Ectodermal cell (in vitro differentiated cells): ENCODE measurements around the gene RBMS1.

ENCODE experiments used
- H3K27ac ChIP-seq: 2 replicates; pipeline ENCODE4 v1.7.0; 2013; ENCODE audit warnings: mild to moderate bottlenecking, low read depth, low read length; ENCODE audit not compliant: insufficient read depth, poor library complexity, severe bottlenecking
- H3K27me3 ChIP-seq: 2 replicates; pipeline ENCODE4 v1.7.0; 2013; ENCODE audit warnings: mild to moderate bottlenecking, low read length; ENCODE audit not compliant: insufficient read depth, control insufficient read depth, poor library complexity, severe bottlenecking
- H3K36me3 ChIP-seq: one replicate; pipeline ENCODE4 v1.7.0; 2013; ENCODE audit warnings: low read length; ENCODE audit not compliant: control insufficient read depth, insufficient read depth
- H3K4me1 ChIP-seq: one replicate; pipeline ENCODE4 v1.7.0; 2013; ENCODE audit warnings: low read length; ENCODE audit not compliant: control insufficient read depth, insufficient read depth
- H3K4me3 ChIP-seq: 2 replicates; pipeline ENCODE4 v1.7.0; 2013; ENCODE audit warnings: low read depth, low read length, control low read depth; ENCODE audit not compliant: insufficient read depth
- H3K9me3 ChIP-seq: 2 replicates; pipeline ENCODE4 v1.7.0; 2013; ENCODE audit warnings: mild to moderate bottlenecking, low read length, moderate library complexity; ENCODE audit not compliant: control insufficient read depth
- WGBS, 2 experiments: methylation state at CpG; one replicate each; pipeline ENCODE4 v1.1.7; 2013; ENCODE audit warnings: missing lambda C conversion rate in 2 of 2; 5-methylcytosine and 5-hydroxymethylcytosine counted together

Gene RBMS1

GRCh38 chr2:160301420-160301819, 192.2 kb downstream of the RBMS1 start:
- 94 to 98% methylated on average over 2 of the region's 2 CpGs for WGBS, 2 experiments
- no peak overlapping the region for H3K27ac ChIP-seq
- H3K9me3 ChIP-seq, result no peaks in the 10 kb centered on the region
- no peaks in the 10 kb centered on the region for H3K36me3 ChIP-seq
- H3K4me1 ChIP-seq, result no peaks in the 10 kb centered on the region
- H3K4me3 ChIP-seq, result no peak overlapping the region
- no peaks in the 10 kb centered on the region for H3K27me3 ChIP-seq

GRCh38 chr2:160300203-160300602, 193.4 kb downstream of the RBMS1 start:
- Histone ChIP-seq H3K36me3 (no peaks in the 10 kb centered on the region), H3K4me3 (no peak overlapping the region), H3K4me1 (no peaks in the 10 kb centered on the region), H3K9me3 (no peaks in the 10 kb centered on the region), H3K27ac (no peak overlapping the region), H3K27me3 (no peaks in the 10 kb centered on the region)
- WGBS, 2 experiments, result 92 to 95% methylated on average over 1 of the region's 1 CpG

GRCh38 chr2:160299540-160299939, 194.1 kb downstream of the RBMS1 start:
- WGBS, 2 experiments, result 95 to 96% methylated on average over 3 of the region's 3 CpGs
- no peaks in the 10 kb centered on the region for H3K27me3 ChIP-seq
- H3K27ac ChIP-seq, result no peak overlapping the region
- H3K9me3 ChIP-seq, result no peaks in the 10 kb centered on the region
- no peaks in the 10 kb centered on the region for H3K36me3 ChIP-seq
- H3K4me3 ChIP-seq, result no peak overlapping the region
- no peaks in the 10 kb centered on the region for H3K4me1 ChIP-seq

- H3K36me3 ChIP-seq, result no peaks in the 10 kb centered on the region
Measured at GRCh38 chr2:160298960-160299359, 194.6 kb downstream of the RBMS1 start.

GRCh38 chr2:160295519-160296207, 197.9 kb downstream of the RBMS1 start:
- WGBS, 2 experiments, result 87 to 89% methylated on average over 7 of the region's 7 CpGs
- H3K36me3 ChIP-seq, result no peaks in the 10 kb centered on the region
- H3K27ac ChIP-seq, result no peak overlapping the region

More at GRCh38 chr2:160298960-160299359, 194.6 kb downstream of the RBMS1 start:
- no peak overlapping the region for H3K4me3 ChIP-seq
- no peaks in the 10 kb centered on the region for H3K9me3 ChIP-seq
- H3K27me3 ChIP-seq, result no peaks in the 10 kb centered on the region
- H3K27ac ChIP-seq, result no peak overlapping the region
- 100% methylated on average over 1 of the region's 1 CpG; no CpG with 5 or more reads in 1 of the 2 experiments for WGBS, 2 experiments
- no peaks in the 10 kb centered on the region for H3K4me1 ChIP-seq

GRCh38 chr2:160294889-160295288, 198.7 kb downstream of the RBMS1 start:
- no peaks in the 10 kb centered on the region for H3K4me1 ChIP-seq
- H3K36me3 ChIP-seq, result no peaks in the 10 kb centered on the region
- no peaks in the 10 kb centered on the region for H3K27me3 ChIP-seq
- H3K9me3 ChIP-seq, result no peaks in the 10 kb centered on the region
- H3K27ac ChIP-seq, result no peak overlapping the region
- H3K4me3 ChIP-seq, result no peak overlapping the region

More at GRCh38 chr2:160295519-160296207, 197.9 kb downstream of the RBMS1 start:
- Histone ChIP-seq H3K4me3 (no peak overlapping the region), H3K4me1 (no peaks in the 10 kb centered on the region), H3K27me3 (no peaks in the 10 kb centered on the region), H3K9me3 (no peaks in the 10 kb centered on the region)

- Histone ChIP-seq H3K9me3 (no peaks in the 10 kb centered on the region), H3K4me1 (no peaks in the 10 kb centered on the region), H3K27me3 (no peaks in the 10 kb centered on the region), H3K4me3 (no peak overlapping the region), H3K36me3 (no peaks in the 10 kb centered on the region), H3K27ac (no peak overlapping the region)
- 96 to 98% methylated on average over 5 of the region's 5 CpGs for WGBS, 2 experiments
Measured at GRCh38 chr2:160294339-160294803, 199.2 kb downstream of the RBMS1 start.

GRCh38 chr2:160293391-160294091, 200.1 kb downstream of the RBMS1 start:
- WGBS, 2 experiments, result 94 to 95% methylated on average over 5 to 6 of the region's 6 CpGs
- no peak overlapping the region for H3K4me3 ChIP-seq
- no peaks in the 10 kb centered on the region for H3K27me3 ChIP-seq
- no peaks in the 10 kb centered on the region for H3K4me1 ChIP-seq
- H3K9me3 ChIP-seq, result no peaks in the 10 kb centered on the region
- no peak overlapping the region for H3K27ac ChIP-seq
- H3K36me3 ChIP-seq, result no peaks in the 10 kb centered on the region

- H3K4me3 ChIP-seq, result no peak overlapping the region
- H3K27me3 ChIP-seq, result no peaks in the 10 kb centered on the region
- H3K4me1 ChIP-seq, result no peaks in the 10 kb centered on the region
- 90 to 100% methylated on average over 1 of the region's 1 CpG for WGBS, 2 experiments
- H3K9me3 ChIP-seq, result no peaks in the 10 kb centered on the region
- H3K27ac ChIP-seq, result no peak overlapping the region
- no peaks in the 10 kb centered on the region for H3K36me3 ChIP-seq
Measured at GRCh38 chr2:160292225-160292624, 201.4 kb downstream of the RBMS1 start.

GRCh38 chr2:160291382-160291781, 202.2 kb downstream of the RBMS1 start:
- Histone ChIP-seq H3K27me3 (no peaks in the 10 kb centered on the region), H3K9me3 (no peaks in the 10 kb centered on the region), H3K4me3 (no peak overlapping the region), H3K4me1 (no peaks in the 10 kb centered on the region), H3K27ac (no peak overlapping the region), H3K36me3 (no peaks in the 10 kb centered on the region)
- WGBS, 2 experiments, result 84 to 92% methylated on average over 3 to 4 of the region's 4 CpGs
